OCI-LY1 (cell line): ENCODE data around the gene FGGY.

Experiments
- H2AFZ ChIP-seq: fragments of 200-600 bp; sonication (generic), shearing (Covaris generic); 2 replicates; pipeline ENCODE4 v1.6.0; 2014; ENCODE audit warnings: antibody characterized with exemption, mild to moderate bottlenecking, low read length
- H3F3A ChIP-seq: fragments of 200-600 bp; sonication (generic), shearing (Covaris generic); 2 replicates; pipeline ENCODE4 v1.6.0; 2014; ENCODE audit warnings: mild to moderate bottlenecking, antibody characterized with exemption, low read length, moderate library complexity; ENCODE audit not compliant: insufficient read depth
- H3K27ac ChIP-seq: fragments of 200-600 bp; sonication (generic); 2 replicates; pipeline ENCODE4 v1.5.1; 2014; ENCODE audit warnings: low read length, mixed run types, mild to moderate bottlenecking, low read depth; ENCODE audit not compliant: poor library complexity, severe bottlenecking
- H3K27me3 ChIP-seq: fragments of 200-600 bp; sonication (generic); 2 replicates; pipeline ENCODE4 v1.6.0; 2014; ENCODE audit warnings: antibody characterized with exemption, mild to moderate bottlenecking, low read length, moderate library complexity; ENCODE audit not compliant: insufficient read depth
- H3K36me3 ChIP-seq: fragments of 200-600 bp; sonication (generic); 2 replicates; pipeline ENCODE4 v1.6.1; 2014; ENCODE audit warnings: mild to moderate bottlenecking, antibody characterized with exemption, low read length, moderate library complexity, mixed read lengths; ENCODE audit not compliant: insufficient read depth
- H3K4me1 ChIP-seq: fragments of 200-600 bp; sonication (generic); 2 replicates; pipeline ENCODE4 v1.5.1; 2014; ENCODE audit warnings: mild to moderate bottlenecking, low read length, moderate library complexity; ENCODE audit not compliant: insufficient read depth, severe bottlenecking
- H3K4me2 ChIP-seq: fragments of 200-600 bp; sonication (generic), shearing (Covaris generic); 2 replicates; pipeline ENCODE4 v1.6.1; 2014; ENCODE audit warnings: low read length
- H3K4me3 ChIP-seq: fragments of 200-600 bp; sonication (generic); 2 replicates; pipeline ENCODE4 v1.5.1; 2014; ENCODE audit warnings: low read length, low read depth, mild to moderate bottlenecking, mixed read lengths; ENCODE audit not compliant: poor library complexity, severe bottlenecking
- H3K79me2 ChIP-seq: fragments of 200-600 bp; shearing (Covaris generic); 2 replicates; pipeline ENCODE4 v1.6.1; 2016; ENCODE audit warnings: mixed run types, low read length, mixed read lengths; ENCODE audit not compliant: insufficient read depth
- H3K9ac ChIP-seq: fragments of 200-600 bp; sonication (generic), shearing (Covaris generic); 2 replicates; pipeline ENCODE4 v1.6.1; 2014; ENCODE audit warnings: mild to moderate bottlenecking, low read length, mixed read lengths
- H3K9me2 ChIP-seq: fragments of 200-600 bp; sonication (generic), shearing (Covaris generic); 2 replicates; pipeline ENCODE4 v1.6.1; 2014; ENCODE audit warnings: low read depth, mild to moderate bottlenecking, low read length, mixed read lengths
- H3K9me3 ChIP-seq: fragments of 200-600 bp; shearing (Covaris generic); 2 replicates; pipeline ENCODE4 v1.6.1; 2014; ENCODE audit warnings: low read length, mixed read lengths
- H4K20me1 ChIP-seq: fragments of 200-600 bp; sonication (generic), shearing (Covaris generic); 2 replicates; pipeline ENCODE4 v1.6.0; 2016; ENCODE audit warnings: mild to moderate bottlenecking, low read length; ENCODE audit not compliant: insufficient read depth
- EZH2 ChIP-seq: fragments of 200-600 bp; sonication (generic), shearing (Covaris generic); IDR thresholded peaks from 2 replicates; pipeline ENCODE4 v1.8.0; 2017; ENCODE audit warnings: borderline replicate concordance, mixed run types, mild to moderate bottlenecking, antibody characterized with exemption, low read length, moderate library complexity, mixed read lengths
- TF ChIP-seq, protein P1 (sequence below): fragments of 200-600 bp; sonication (generic), shearing (Covaris generic); IDR thresholded peaks from 2 replicates; pipeline ENCODE4 v1.5.1; 2017; ENCODE audit warnings: mild to moderate bottlenecking, antibody characterized with exemption, low read length, moderate library complexity, mixed read lengths

Gene FGGY

DNA sequence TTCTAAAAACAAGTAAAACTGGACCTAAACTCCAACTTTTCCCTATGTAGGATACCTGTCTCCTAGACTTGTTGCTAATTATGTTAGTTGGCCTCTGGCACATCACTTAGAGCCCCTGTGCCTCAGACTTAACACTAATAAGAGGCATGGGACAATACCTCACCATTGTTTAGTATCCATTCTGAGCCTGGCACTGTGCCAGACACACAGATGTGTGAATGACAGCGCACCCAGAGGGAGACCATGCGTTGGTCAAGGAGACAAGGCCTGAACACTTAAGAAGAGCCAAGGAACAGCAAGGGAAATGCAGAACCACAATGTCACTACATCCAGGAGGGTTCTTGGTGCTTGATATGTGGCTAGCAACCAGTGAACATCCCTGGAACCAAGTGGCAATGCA lies 189.1 kb downstream of the FGGY start:
- Histone ChIP-seq H3K9me3 (no peaks in the 10 kb centered on the region), H3K4me3 (no peak overlapping the region), H3K27me3 (no peaks in the 10 kb centered on the region), H3K36me3 (no peaks in the 10 kb centered on the region), H2AFZ (no peak overlapping the region), H3K79me2 (no peaks in the 10 kb centered on the region), H4K20me1 (no peaks in the 10 kb centered on the region), H3K4me2 (no peak overlapping the region), H3K9me2 (no peaks in the 10 kb centered on the region), H3K27ac (no peak overlapping the region), H3K9ac (no peak overlapping the region), H3F3A (no peaks in the 10 kb centered on the region), H3K4me1 (no peaks in the 10 kb centered on the region)
- no peak for TF ChIP-seq EZH2
- TF ChIP-seq, protein P1, sequence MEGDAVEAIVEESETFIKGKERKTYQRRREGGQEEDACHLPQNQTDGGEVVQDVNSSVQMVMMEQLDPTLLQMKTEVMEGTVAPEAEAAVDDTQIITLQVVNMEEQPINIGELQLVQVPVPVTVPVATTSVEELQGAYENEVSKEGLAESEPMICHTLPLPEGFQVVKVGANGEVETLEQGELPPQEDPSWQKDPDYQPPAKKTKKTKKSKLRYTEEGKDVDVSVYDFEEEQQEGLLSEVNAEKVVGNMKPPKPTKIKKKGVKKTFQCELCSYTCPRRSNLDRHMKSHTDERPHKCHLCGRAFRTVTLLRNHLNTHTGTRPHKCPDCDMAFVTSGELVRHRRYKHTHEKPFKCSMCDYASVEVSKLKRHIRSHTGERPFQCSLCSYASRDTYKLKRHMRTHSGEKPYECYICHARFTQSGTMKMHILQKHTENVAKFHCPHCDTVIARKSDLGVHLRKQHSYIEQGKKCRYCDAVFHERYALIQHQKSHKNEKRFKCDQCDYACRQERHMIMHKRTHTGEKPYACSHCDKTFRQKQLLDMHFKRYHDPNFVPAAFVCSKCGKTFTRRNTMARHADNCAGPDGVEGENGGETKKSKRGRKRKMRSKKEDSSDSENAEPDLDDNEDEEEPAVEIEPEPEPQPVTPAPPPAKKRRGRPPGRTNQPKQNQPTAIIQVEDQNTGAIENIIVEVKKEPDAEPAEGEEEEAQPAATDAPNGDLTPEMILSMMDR: no peak

DNA sequence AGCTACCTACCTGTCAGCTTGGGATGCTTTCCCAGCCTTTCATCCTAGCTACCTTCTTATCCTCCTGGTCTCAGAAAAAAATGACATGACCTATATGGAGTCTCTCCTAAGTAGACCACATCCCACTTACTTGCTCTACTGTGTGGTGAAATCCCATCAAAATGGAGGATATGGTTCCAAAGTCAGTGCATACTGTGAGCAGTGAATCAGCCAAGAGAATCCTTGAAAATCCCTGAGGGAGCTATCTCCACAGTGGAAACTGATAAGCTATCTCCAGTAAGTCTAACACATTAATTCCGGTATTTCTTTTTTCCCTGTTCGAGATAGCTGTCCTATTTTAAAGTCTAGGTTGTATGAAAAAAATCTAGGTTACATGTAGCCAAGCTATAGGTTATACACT lies 189.7 kb downstream of the FGGY start:
- TF ChIP-seq EZH2: no peak
- TF ChIP-seq, protein P1: no peak
- Histone ChIP-seq H3K79me2 (no peaks in the 10 kb centered on the region), H3K27me3 (no peaks in the 10 kb centered on the region), H3K36me3 (no peaks in the 10 kb centered on the region), H3K4me3 (no peak overlapping the region), H3F3A (no peaks in the 10 kb centered on the region), H4K20me1 (no peaks in the 10 kb centered on the region), H3K4me2 (no peak overlapping the region), H2AFZ (no peak overlapping the region), H3K27ac (no peak overlapping the region), H3K9ac (no peak overlapping the region), H3K9me2 (no peaks in the 10 kb centered on the region), H3K9me3 (no peaks in the 10 kb centered on the region), H3K4me1 (no peaks in the 10 kb centered on the region)

DNA sequence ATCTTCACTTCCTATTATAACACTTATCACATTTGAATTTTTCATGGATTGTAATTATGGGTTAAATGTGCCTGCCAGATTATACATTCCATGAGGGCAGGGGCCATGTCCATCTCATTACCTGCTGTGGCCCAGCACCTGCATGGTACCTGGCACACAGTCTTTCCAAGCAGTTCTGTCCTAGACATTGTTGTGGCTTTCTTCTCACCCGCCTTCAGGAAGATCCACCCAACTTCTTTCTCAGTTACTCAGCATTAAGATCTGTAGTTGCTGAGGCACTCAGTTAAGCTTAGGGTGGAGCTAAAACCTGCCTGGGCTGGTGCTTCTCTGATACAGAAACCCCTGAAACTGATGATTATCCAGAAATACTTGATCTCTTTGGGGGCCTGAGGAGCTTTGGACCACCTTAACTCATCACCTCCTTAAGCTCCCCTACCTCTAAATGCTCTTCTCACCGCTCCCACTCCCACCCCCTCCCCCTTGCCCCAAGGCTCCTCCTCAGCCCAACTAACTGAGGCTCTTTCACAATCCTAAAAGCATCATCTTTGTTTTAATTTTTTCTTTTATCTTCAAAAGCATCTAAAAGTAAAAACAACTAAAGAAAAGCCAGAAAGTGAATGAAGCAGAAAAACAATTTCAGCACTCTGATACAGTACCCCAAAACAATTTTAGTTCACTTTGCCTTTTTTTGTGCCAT lies 190.6 kb downstream of the FGGY start:
- Histone ChIP-seq H3K9me3 (no peaks in the 10 kb centered on the region), H3K4me2 (no peak overlapping the region), H3K27ac (no peak overlapping the region), H3K9ac (no peak overlapping the region), H3K4me1 (no peaks in the 10 kb centered on the region), H4K20me1 (no peaks in the 10 kb centered on the region), H2AFZ (no peak overlapping the region), H3K9me2 (no peaks in the 10 kb centered on the region), H3K36me3 (no peaks in the 10 kb centered on the region), H3K27me3 (no peaks in the 10 kb centered on the region), H3K79me2 (no peaks in the 10 kb centered on the region), H3F3A (no peaks in the 10 kb centered on the region), H3K4me3 (no peak overlapping the region)
- TF ChIP-seq EZH2: no peak
- TF ChIP-seq, protein P1: no peak
